Activated naive CD8-positive, alpha-beta T cell (primary cell): ENCODE data around the gene BRK1.
"Not testable (repeated sequence)": the region's sequence is repeated elsewhere in the genome, so short reads cannot be mapped to it uniquely, and the experiment has no call there.

Experiments
- H3K27ac Mint-ChIP-seq: one replicate; pipeline ENCODE4 v1.8.0; 2021; ENCODE audit warnings: mixed read lengths
- H3K27me3 Mint-ChIP-seq: one replicate; pipeline ENCODE4 v1.8.0; 2021; ENCODE audit warnings: mixed read lengths
- H3K36me3 Mint-ChIP-seq: one replicate; pipeline ENCODE4 v1.8.0; 2021; ENCODE audit warnings: mixed read lengths
- H3K4me1 Mint-ChIP-seq: one replicate; pipeline ENCODE4 v1.8.0; 2021; ENCODE audit warnings: low read depth, mixed read lengths
- H3K4me3 Mint-ChIP-seq: one replicate; pipeline ENCODE4 v1.8.0; 2021; ENCODE audit warnings: mild to moderate bottlenecking, mixed read lengths
- H3K9me3 Mint-ChIP-seq: one replicate; pipeline ENCODE4 v1.8.0; 2021; ENCODE audit warnings: low read depth, mixed read lengths

Gene BRK1

DNA sequence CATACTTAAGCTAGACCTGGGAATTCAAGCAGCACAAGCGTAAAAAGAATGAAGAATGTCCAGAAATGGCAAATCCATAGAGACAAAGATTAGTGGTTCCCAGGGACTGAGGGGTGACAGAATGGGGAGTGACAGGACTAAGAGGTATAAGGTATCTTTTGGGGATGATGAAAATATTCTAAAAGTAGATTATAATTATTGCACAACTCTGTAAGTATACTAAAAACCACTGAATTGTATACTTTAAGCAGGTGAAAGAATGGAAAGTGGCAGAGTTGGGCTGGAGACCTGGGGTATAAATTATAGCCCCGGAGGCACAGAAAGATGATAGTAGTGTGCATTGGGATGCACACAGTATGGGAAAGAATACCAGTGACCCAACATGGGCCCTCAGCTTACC lies 5.6 kb downstream of the BRK1 start:
- Mint-ChIP-seq H3K27ac (no peak overlapping the region), H3K4me3 (no peak overlapping the region)

DNA sequence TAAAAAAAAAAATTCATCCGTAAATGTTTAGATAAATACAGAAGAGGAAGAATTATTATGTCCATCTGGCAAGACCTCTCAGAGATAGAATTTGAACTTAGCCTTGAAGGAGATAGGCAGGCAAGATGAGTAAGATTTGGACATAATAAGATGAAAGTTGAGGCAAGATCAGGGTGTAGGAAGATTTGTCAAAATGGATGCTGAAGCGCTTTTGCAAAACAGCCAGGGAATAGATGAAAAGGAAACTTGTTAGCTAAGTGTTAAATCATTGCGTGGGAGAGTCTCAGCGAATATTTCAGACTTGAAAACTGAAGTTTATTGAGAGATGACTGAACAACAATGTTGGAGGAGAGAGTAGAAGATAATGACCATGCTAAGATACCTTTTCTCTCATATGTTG lies 7.2 kb downstream of the BRK1 start:
- Mint-ChIP-seq H3K27me3 (no peaks in the 10 kb centered on the region), H3K9me3 (no peaks in the 10 kb centered on the region), H3K36me3 (peaks cover 11% of the 10 kb centered on the region), H3K27ac (peak overlapping the region; percentile 74), H3K4me1 (peaks cover 44% of the 10 kb centered on the region), H3K4me3 (no peak overlapping the region)

More for the DNA sequence above, 5.6 kb downstream of the BRK1 start:
- Mint-ChIP-seq H3K36me3 (peaks cover 2% of the 10 kb centered on the region), H3K27me3 (no peaks in the 10 kb centered on the region), H3K4me1 (peaks cover 56% of the 10 kb centered on the region), H3K9me3 (no peaks in the 10 kb centered on the region)

DNA sequence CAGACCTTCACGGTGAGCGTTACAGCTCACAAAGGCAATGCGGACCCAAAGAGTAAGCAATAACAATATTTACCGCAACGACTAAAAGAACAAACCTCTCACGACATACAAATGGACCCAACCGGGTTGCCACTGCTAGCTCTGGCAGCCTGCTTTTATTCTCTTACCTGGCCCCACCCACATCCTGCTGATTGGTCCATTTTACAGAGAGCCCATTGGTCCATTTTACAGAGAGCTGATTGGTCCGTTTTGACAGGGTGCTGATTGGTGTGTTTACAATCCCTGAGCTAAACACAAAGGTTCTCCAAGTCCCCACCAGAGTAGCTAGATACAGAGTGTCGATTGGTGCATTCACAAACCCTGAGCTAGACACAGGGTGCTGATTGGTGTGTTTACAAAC lies 20.4 kb downstream of the BRK1 start:
- H3K4me3 Mint-ChIP-seq, H3K4me1 Mint-ChIP-seq, H3K27me3 Mint-ChIP-seq, H3K36me3 Mint-ChIP-seq, H3K9me3 Mint-ChIP-seq, H3K27ac Mint-ChIP-seq: not testable (repeated sequence)

DNA sequence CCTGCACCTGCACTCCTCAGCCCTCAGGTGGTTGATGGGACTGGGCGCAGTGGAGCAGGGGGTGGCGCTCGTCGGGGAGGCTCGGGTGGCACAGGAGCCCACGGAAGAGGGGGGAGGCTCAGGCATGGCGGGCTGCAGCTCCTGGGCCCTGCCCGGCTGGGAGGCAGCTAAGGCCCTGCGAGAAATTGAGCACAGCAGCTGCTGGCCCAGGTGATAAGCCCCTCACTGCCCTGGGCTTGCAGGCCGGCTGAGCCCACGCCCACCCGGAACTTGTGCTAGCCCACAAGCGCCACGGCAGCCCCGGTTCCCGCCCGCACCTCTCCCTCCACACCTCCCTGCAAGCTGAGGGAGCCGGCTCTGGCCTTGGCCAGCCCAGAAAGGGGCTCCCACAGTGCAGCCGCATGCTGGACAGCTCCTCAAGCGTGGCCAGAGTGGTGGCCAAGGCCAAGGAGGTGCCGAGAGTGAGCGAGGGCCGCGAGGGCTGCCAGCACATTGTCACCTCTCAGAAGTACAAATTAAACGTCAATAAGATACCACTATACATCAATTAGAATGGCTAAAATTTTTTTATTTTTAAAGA lies 21.0 kb downstream of the BRK1 start:
- no peaks in the 10 kb centered on the region for H3K36me3 Mint-ChIP-seq

DNA sequence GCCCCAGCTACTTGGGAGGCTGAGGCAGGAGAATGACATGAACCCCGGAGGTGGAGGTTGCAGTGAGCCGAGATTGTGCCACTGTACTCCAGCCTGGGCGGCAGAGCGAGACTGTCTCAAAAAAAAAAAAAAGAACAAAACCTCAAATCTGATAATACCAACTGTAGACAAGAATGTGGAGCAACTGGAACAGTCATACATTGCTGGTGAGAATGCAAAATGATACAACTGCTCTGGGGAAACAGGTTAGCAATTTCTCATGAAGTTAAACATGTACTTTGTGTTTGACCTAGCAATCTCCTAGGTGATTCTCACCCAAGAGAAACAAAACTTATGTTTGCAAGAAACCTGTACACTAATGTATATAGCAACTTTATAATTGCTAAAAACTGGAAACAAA lies 21.7 kb downstream of the BRK1 start:
- no peak overlapping the region for H3K27ac Mint-ChIP-seq
- H3K4me3 Mint-ChIP-seq = no peak overlapping the region
- no peaks in the 10 kb centered on the region for H3K36me3 Mint-ChIP-seq
- no peaks in the 10 kb centered on the region for H3K27me3 Mint-ChIP-seq
- H3K4me1 Mint-ChIP-seq = no peaks in the 10 kb centered on the region
- H3K9me3 Mint-ChIP-seq = no peaks in the 10 kb centered on the region

More for the DNA sequence above, 21.0 kb downstream of the BRK1 start:
- Mint-ChIP-seq H3K4me1 (no peaks in the 10 kb centered on the region), H3K27ac (no peak overlapping the region), H3K4me3 (no peak overlapping the region), H3K9me3 (no peaks in the 10 kb centered on the region), H3K27me3 (no peaks in the 10 kb centered on the region)

DNA sequence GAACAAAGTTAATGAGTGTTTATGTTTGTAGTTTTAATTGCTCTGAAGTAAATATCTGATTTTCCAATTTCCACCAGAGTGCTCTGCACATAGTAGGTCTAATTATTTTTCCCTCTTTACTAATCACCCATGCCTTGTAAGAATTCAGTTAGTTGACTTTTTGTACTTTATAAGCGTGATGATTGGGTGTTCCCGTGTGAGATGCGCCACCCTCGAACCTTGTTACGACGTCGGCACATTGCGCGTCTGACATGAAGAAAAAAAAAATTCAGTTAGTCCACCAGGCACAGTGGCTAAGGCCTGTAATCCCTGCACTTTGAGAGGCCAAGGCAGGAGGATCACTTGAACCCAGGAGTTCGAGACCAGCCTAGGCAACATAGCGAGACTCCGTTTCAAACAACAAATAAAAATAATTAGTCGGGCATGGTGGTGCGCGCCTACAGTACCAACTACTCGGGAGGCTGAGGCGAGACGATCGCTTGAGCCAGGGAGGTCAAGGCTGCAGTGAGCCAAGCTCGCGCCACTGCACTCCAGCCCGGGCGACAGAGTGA lies 25.6 kb downstream of the BRK1 start:
- peak overlapping the region; percentile 98 for H3K4me3 Mint-ChIP-seq

DNA sequence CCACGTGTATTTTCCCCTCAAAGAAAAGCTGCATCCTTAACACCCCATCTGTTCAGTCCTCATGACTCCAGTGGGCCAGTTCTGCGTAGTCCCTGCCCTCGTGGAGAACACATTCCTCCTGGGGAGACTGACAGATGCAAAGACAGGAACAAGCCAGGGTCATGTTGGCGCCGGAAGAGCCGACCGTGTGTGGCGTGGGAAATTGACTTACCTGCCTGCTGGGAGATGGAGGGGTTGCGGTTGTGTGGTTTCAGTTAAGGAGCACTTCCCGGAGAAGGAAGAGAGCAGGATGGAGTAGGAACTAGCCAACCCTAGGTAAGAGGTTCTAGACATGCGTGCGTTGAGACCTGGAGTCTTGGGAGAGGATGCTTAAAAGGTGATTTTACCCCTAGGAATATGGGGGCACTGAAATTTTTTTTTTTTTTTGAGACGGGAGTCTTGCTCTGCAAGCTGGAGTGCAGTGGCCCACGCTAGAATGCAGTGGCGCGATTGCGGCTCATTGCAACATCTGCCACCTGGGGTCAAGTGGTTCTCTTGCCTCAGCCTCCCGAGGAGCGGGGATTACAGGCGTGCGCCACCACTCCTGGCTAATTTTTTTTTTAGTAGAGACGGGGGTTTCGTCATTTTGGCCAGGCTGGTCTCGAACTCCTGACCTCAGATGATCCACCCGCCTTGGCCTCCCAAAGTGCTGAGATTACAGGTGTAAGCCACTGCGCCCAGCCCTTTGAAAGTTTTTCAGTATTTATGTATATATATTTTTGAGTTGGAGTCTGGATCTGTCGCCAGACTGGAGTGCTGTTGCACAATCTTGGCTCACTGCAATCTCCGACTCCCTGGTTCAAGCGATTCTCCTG lies 27.5 kb downstream of the BRK1 start:
- Mint-ChIP-seq H3K27ac (peak overlapping the region; percentile 95), H3K9me3 (no peaks in the 10 kb centered on the region), H3K4me1 (peaks cover 35% of the 10 kb centered on the region)

More for the DNA sequence above, 25.6 kb downstream of the BRK1 start:
- Mint-ChIP-seq H3K36me3 (peaks cover 7% of the 10 kb centered on the region), H3K27me3 (no peaks in the 10 kb centered on the region), H3K9me3 (no peaks in the 10 kb centered on the region), H3K4me1 (peaks cover 27% of the 10 kb centered on the region), H3K27ac (peak overlapping the region; percentile 95)

DNA sequence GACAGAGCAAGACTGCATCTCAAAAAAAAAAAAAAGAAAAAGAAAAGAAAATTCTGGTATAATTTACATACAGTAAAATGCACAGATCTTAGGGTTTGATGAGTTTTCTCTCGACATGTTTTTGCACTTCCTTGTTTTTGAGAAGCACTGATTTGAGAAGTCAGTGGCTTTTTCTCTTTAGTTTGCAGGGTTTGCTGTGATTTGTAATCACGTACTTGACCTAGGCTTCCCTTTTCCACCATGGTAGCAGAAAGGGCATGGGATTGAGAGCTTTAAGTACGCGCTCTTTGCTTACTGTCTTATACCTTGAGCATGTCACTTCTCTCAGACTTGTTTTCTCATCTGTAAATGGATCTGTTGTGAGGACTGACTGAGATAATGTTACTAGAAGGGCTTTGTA lies 30.2 kb downstream of the BRK1 start:
- no peaks in the 10 kb centered on the region for H3K9me3 Mint-ChIP-seq
- peak overlapping the region; percentile 76 for H3K4me3 Mint-ChIP-seq
- H3K27ac Mint-ChIP-seq = peak overlapping the region; percentile 68
- H3K4me1 Mint-ChIP-seq = peaks cover 35% of the 10 kb centered on the region
- peaks cover 10% of the 10 kb centered on the region for H3K36me3 Mint-ChIP-seq
- H3K27me3 Mint-ChIP-seq = no peaks in the 10 kb centered on the region

More for the DNA sequence above, 27.5 kb downstream of the BRK1 start:
- Mint-ChIP-seq H3K27me3 (no peaks in the 10 kb centered on the region), H3K4me3 (peak overlapping the region; percentile 98), H3K36me3 (peaks cover 7% of the 10 kb centered on the region)

DNA sequence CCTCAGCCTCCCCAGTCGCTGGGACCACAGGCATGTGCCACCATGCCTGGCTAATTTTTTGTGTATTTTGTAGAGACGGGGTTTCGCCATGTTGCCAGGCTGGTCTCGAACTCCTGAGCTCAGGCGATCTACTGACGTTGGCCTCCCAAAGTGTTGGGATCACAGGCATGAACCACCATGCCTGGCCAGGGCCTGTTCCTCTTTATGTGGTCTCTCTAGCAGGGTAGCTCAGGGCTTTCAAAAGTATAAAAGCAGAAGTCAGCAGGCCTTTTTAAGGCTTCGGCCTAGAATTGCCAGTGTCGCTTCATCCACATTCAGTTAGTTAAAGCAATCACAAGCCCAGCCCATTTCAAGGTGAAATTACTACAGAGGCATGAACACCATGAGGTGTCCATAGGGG lies 33.8 kb downstream of the BRK1 start:
- H3K4me3 Mint-ChIP-seq = no peak overlapping the region
- H3K9me3 Mint-ChIP-seq = no peaks in the 10 kb centered on the region
- H3K27me3 Mint-ChIP-seq = no peaks in the 10 kb centered on the region
- H3K36me3 Mint-ChIP-seq = peaks cover 9% of the 10 kb centered on the region
- peaks cover 20% of the 10 kb centered on the region for H3K4me1 Mint-ChIP-seq
- peak overlapping the region; percentile 22 for H3K27ac Mint-ChIP-seq

DNA sequence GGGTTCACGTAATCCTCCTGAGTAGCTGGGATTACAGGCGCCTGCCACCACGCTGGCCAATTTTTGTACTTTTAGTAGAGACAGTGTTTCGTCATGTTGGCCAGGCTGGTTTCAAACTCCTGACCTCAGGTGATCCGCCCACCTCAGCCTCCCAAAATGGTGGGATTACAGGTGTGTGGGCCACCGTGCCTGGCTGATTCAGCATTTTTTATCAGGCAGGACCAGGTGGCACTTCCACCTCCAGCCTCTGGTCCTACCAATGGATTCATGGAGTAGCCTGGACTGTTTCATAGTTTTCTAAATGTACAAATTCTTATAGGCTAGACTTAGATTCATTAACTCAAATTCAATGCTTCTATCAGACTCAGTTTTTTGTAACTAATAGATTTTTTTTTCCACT lies 35.5 kb downstream of the BRK1 start:
- Mint-ChIP-seq H3K27me3 (no peaks in the 10 kb centered on the region), H3K36me3 (peaks cover 6% of the 10 kb centered on the region), H3K9me3 (no peaks in the 10 kb centered on the region), H3K4me1 (peaks cover 8% of the 10 kb centered on the region), H3K27ac (no peak overlapping the region), H3K4me3 (no peak overlapping the region)

DNA sequence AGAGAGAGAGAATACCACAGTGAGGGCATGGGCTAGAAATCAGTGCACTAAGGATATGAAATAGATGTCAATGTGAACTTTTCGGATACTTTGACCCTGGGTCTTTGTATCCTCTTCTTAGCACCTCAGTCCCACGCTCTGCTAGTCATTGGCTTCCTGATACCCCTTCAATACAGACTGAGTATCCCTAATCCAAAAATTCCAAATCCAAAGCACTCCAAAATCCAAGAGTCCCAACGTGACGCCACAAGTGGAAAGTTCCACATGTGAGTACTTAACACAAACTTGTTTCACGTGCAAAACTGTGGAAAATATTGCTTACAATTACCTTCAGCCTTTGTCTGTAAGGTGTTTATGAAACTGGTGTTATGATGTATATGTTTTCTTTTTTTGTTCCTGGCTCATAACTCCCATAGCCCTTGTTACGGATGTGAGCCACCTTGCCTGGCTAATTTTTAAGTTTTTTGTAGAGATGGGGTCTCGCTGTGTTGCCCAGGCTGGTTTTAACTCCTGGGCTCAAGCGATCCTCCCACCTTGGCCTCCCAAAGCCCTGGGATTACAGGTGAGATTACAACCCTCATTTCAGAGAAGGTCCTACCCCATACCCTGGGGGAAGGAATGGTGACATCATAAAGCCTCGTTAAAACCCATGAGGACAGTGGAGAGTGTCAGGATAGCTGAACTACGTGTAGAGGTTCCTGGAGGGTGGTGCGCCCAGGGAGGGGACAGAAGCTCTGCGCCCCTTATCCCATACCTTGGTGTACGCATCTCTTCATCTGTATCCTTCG lies 39.1 kb downstream of the BRK1 start:
- Mint-ChIP-seq H3K27me3 (no peaks in the 10 kb centered on the region), H3K4me3 (no peak overlapping the region), H3K27ac (peak overlapping the region; percentile 34), H3K36me3 (peaks cover 6% of the 10 kb centered on the region), H3K9me3 (no peaks in the 10 kb centered on the region), H3K4me1 (no peaks in the 10 kb centered on the region)

DNA sequence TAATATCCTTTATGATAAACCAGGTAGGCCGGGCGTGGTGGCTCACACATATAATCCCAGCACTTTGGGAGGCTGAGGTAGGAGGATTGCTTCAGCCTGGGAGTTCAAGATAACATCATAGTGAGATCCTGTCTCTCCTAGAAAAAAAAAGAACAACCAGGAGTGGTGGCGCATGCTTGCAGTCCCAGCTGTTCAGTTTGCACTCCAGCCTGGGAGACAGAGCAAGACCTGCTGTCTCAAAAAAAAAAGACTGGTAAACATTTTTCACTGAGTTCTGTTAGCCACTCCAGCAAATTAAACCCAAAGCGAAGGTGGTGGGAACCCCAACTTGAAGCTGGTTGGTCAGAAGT lies 39.6 kb downstream of the BRK1 start:
- no peaks in the 10 kb centered on the region for H3K9me3 Mint-ChIP-seq
- H3K27ac Mint-ChIP-seq = peak overlapping the region; percentile 34
- H3K4me3 Mint-ChIP-seq = no peak overlapping the region
- no peaks in the 10 kb centered on the region for H3K27me3 Mint-ChIP-seq
- peaks cover 6% of the 10 kb centered on the region for H3K36me3 Mint-ChIP-seq
- H3K4me1 Mint-ChIP-seq = no peaks in the 10 kb centered on the region

DNA sequence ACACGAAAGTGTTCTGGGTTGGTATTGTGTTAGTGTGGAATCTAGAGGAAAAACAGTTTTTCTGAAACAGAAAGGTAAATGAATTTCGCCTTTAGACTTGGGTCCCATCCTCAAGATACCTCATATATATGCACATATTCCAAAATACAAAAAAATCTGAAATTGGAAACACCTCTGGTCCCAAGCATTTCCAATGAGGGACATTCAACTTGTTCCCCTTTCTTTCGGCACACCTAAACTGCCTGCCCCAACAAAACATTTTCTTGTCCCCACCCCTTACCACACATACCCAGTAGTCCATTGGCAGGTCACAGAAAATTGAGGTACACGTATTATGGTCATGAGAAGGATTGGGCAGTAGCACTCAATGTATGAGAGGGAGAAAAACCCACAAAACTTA lies 40.2 kb downstream of the BRK1 start:
- H3K27me3 Mint-ChIP-seq = no peaks in the 10 kb centered on the region
- peaks cover 3% of the 10 kb centered on the region for H3K36me3 Mint-ChIP-seq
- H3K27ac Mint-ChIP-seq = no peak overlapping the region
- no peaks in the 10 kb centered on the region for H3K9me3 Mint-ChIP-seq
- H3K4me1 Mint-ChIP-seq = no peaks in the 10 kb centered on the region
- H3K4me3 Mint-ChIP-seq = no peak overlapping the region

DNA sequence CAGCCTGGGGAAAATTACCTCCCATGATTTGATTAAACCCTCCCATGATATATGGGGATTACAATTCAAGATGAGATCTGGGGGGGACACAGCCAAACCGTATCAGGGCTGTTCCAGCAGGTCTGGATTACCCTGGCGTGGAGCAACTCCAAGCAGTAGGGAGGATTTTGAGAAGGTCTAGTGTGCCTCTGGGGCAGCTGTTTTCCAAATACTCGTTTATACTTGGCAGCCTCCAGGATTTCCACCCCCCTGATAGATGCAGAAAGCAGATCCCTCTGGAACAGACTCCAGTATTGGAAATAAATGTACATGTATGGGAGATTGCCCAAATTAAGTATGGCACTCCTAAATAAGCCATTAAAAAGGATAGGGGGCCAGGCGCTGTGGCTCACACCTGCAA lies 41.6 kb downstream of the BRK1 start:
- Mint-ChIP-seq H3K4me1 (no peaks in the 10 kb centered on the region), H3K27me3 (no peaks in the 10 kb centered on the region), H3K4me3 (no peak overlapping the region), H3K36me3 (no peaks in the 10 kb centered on the region), H3K27ac (no peak overlapping the region), H3K9me3 (no peaks in the 10 kb centered on the region)

DNA sequence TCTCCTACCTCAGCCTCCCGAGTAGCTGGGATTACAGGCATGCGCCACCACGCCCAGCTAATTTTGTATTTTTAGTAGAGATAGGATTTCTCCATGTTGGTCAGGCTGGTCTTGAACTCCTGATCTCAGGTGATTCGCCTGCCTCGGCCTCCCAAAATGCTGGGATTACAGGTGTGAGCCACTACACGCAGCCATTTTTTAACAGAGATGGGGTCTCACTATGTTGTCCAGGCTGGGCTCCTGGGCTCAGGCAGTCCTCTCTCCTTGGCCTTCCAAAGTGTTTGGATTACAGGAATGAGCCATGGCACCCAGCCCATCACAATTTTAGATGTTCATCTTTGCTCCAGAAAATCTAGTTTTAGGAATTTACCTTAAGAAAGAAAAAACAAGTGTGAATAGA lies 43.1 kb downstream of the BRK1 start:
- H3K27me3 Mint-ChIP-seq, H3K4me3 Mint-ChIP-seq, H3K9me3 Mint-ChIP-seq, H3K4me1 Mint-ChIP-seq, H3K36me3 Mint-ChIP-seq, H3K27ac Mint-ChIP-seq: not testable (repeated sequence)
